KMS-11 (cell line): ENCODE data around the gene COX8C.
"Not testable (repeated sequence)": the region's sequence is repeated elsewhere in the genome, so short reads cannot be mapped to it uniquely, and the experiment has no call there.

Experiments
- H2AFZ ChIP-seq: fragments of 200-600 bp; sonication (generic); 2 replicates; pipeline ENCODE4 v1.6.1; 2016; ENCODE audit warnings: antibody characterized with exemption, mixed run types, low read depth
- H3K27ac ChIP-seq: fragments of 200-600 bp; sonication (generic); 2 replicates; pipeline ENCODE4 v1.6.1; 2016; ENCODE audit warnings: mild to moderate bottlenecking, mixed run types
- H3K27me3 ChIP-seq: fragments of 200-600 bp; sonication (generic); 2 replicates; pipeline ENCODE4 v1.6.1; 2017; ENCODE audit warnings: mild to moderate bottlenecking, low read depth, mixed run types, moderate library complexity; ENCODE audit not compliant: insufficient read depth
- H3K36me3 ChIP-seq: fragments of 200-600 bp; sonication (generic); 2 replicates; pipeline ENCODE4 v1.6.1; 2017; ENCODE audit warnings: mild to moderate bottlenecking, mixed run types; ENCODE audit not compliant: insufficient read depth
- H3K4me1 ChIP-seq: fragments of 200-600 bp; sonication (generic); 2 replicates; pipeline ENCODE4 v1.6.1; 2016; ENCODE audit warnings: mild to moderate bottlenecking, low read depth, mixed run types; ENCODE audit not compliant: poor library complexity, severe bottlenecking
- H3K4me2 ChIP-seq: fragments of 200-600 bp; sonication (generic); 2 replicates; pipeline ENCODE4 v1.7.0; 2016; ENCODE audit warnings: mild to moderate bottlenecking, mixed run types
- H3K4me3 ChIP-seq: fragments of 200-600 bp; sonication (generic); IDR thresholded peaks from 2 replicates; pipeline ENCODE4 v1.6.1; 2017; ENCODE audit warnings: low read depth, low read length, mixed read lengths; ENCODE audit not compliant: insufficient read depth
- H3K79me2 ChIP-seq: fragments of 200-600 bp; sonication (generic); 2 replicates; pipeline ENCODE4 v1.6.1; 2016; ENCODE audit warnings: low read depth, mixed run types; ENCODE audit not compliant: insufficient read depth
- H3K9ac ChIP-seq: fragments of 200-600 bp; sonication (generic); 2 replicates; pipeline ENCODE4 v1.6.1; 2016; ENCODE audit warnings: mild to moderate bottlenecking, mixed run types
- H4K20me1 ChIP-seq: fragments of 200-600 bp; sonication (generic); 2 replicates; pipeline ENCODE4 v1.6.1; 2016; ENCODE audit warnings: mild to moderate bottlenecking, mixed run types; ENCODE audit not compliant: insufficient read depth
- TF ChIP-seq, protein P1 (sequence below): fragments of 200-600 bp; sonication (generic); conservative IDR thresholded peaks from 2 replicates; pipeline ENCODE4 v1.6.1; 2017; ENCODE audit warnings: low read depth, mild to moderate bottlenecking, antibody characterized with exemption, low read length, moderate library complexity, mixed read lengths

COX8C gene

DNA sequence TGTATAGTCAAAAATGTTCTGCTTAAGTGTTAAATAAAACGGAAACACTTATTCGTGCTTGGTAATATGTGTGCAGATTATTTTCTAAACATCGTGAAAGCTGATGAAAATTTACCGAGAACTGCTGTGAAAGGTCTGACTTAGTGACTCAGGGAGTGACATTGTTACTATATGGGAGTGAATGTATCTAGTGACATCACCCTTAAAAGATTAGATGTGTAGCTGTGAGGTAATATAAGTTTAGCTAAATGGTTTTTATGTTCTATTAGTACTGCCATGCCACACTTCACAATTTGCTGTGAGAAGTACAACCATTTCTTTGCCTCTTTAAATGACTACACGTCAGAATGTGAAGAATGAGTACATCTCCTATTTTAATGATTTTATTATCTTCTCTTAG is 1.3 kb downstream of the COX8C start:
- H3K4me2 ChIP-seq: no peak overlapping the region
- H3K27me3 ChIP-seq: no peaks in the 10 kb centered on the region
- H3K79me2 ChIP-seq: no peaks in the 10 kb centered on the region
- H3K4me3 ChIP-seq: no peak overlapping the region
- no peak overlapping the region for H3K9ac ChIP-seq
- H3K27ac ChIP-seq: no peak overlapping the region
- H3K4me1 ChIP-seq: no peaks in the 10 kb centered on the region
- no peak overlapping the region for H2AFZ ChIP-seq
- H3K36me3 ChIP-seq: no peaks in the 10 kb centered on the region
- H4K20me1 ChIP-seq: no peaks in the 10 kb centered on the region
- TF ChIP-seq, protein P1, sequence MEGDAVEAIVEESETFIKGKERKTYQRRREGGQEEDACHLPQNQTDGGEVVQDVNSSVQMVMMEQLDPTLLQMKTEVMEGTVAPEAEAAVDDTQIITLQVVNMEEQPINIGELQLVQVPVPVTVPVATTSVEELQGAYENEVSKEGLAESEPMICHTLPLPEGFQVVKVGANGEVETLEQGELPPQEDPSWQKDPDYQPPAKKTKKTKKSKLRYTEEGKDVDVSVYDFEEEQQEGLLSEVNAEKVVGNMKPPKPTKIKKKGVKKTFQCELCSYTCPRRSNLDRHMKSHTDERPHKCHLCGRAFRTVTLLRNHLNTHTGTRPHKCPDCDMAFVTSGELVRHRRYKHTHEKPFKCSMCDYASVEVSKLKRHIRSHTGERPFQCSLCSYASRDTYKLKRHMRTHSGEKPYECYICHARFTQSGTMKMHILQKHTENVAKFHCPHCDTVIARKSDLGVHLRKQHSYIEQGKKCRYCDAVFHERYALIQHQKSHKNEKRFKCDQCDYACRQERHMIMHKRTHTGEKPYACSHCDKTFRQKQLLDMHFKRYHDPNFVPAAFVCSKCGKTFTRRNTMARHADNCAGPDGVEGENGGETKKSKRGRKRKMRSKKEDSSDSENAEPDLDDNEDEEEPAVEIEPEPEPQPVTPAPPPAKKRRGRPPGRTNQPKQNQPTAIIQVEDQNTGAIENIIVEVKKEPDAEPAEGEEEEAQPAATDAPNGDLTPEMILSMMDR: no peak

DNA sequence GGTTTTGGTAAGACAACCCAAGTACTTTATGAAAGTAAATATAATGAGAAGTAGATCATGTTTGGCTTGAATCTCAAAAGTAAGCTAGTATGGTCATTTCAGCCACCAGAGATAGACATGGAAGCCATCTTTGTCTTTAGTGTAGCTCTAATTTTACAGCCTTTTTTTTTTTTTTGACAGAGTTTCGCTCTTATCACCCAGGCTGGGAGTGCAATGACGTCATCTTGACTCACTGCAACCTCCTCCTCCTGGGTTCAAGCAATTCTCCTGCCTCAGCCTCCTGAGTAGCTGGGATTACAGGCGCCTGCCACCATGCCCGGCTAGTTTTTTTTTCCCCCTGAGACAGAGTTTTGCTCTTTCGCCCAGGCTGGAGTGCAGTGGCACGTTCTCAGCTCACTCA is 7.9 kb downstream of the COX8C start:
- not testable (repeated sequence) for H3K36me3 ChIP-seq, H3K4me3 ChIP-seq, H3K9ac ChIP-seq, H3K79me2 ChIP-seq, H3K27me3 ChIP-seq, H3K4me2 ChIP-seq, H3K27ac ChIP-seq, H2AFZ ChIP-seq, H4K20me1 ChIP-seq, H3K4me1 ChIP-seq

DNA sequence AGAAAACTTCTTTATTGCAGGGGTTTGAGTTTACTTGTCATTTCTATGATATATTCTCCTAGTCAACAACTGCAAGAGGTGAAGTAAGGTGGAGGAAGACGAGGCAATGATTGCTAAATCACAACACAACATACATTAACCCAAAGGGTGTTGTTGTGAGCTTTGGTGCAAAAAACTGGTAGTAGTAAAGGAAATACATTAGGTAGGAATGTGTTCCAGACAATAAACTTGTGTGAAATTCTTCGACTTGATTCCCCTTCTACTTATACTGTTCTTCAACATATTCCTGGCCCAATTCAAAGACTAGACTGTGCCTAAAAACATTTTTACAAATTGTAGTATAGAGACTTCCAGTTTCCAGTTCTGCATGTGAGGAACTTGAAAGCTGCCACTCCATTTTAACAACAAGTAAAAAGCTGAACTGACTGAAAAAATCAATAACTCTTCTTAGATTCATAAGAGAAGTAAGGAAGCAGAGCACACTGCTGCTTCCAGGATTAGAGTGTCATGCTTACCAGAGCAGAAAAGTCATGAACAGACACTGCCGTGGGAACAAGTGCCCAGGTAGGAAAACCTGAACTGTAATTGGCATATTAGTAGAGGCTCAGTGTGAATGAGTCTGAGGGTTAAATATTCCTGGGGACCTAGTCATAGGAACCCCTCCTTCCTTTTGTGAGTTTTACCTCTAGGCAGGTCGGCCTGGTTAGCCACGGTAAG is 22.2 kb downstream of the COX8C start:
- no peak overlapping the region for H3K4me3 ChIP-seq
- H3K79me2 ChIP-seq: no peaks in the 10 kb centered on the region
- H4K20me1 ChIP-seq: no peaks in the 10 kb centered on the region
- H3K4me2 ChIP-seq: peak overlapping the region; percentile 40; the same call in 1 of the 2 replicates
- no peaks in the 10 kb centered on the region for H3K27me3 ChIP-seq
- H2AFZ ChIP-seq: peak overlapping the region; percentile 53
- H3K27ac ChIP-seq: peak overlapping the region; percentile 32; the same call in 1 of the 2 replicates
- no peaks in the 10 kb centered on the region for H3K36me3 ChIP-seq
- TF ChIP-seq, protein P1: no peak
- H3K4me1 ChIP-seq: peaks cover 17% of the 10 kb centered on the region
- H3K9ac ChIP-seq: no peak overlapping the region

DNA sequence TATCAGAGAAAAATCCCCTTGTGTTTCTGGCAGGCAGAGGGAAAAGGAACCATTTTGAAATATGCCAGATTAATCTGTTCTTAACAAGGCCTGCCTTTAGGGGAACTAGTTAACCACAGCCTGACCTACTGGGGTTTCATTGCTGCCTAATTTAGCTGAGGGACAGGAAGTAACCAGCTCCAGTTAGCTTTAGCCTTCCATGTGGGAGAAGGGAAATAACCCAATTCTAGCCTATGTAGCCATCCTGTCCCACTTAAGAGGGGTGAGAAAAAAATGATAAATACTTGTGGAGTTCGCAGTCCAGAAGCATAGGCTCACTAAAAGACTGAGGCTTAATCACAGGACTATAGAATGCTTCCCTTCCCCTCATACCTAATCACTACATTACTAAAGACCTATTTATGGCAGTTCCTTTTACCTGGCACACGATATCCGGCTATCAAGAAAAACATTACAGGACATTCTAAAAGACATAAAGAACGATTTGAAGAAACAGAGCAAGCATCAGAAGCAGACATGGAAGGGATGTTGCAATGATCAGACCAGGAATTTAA is 22.8 kb downstream of the COX8C start:
- H3K4me3 ChIP-seq: no peak overlapping the region
- TF ChIP-seq, protein P1: no peak
- H4K20me1 ChIP-seq: no peaks in the 10 kb centered on the region
- no peak overlapping the region for H3K9ac ChIP-seq
- H3K4me1 ChIP-seq: peaks cover 17% of the 10 kb centered on the region
- no peaks in the 10 kb centered on the region for H3K79me2 ChIP-seq
- no peaks in the 10 kb centered on the region for H3K27me3 ChIP-seq
- peak overlapping the region; percentile 40 for H3K4me2 ChIP-seq
- H2AFZ ChIP-seq: peak overlapping the region; percentile 53
- H3K36me3 ChIP-seq: no peaks in the 10 kb centered on the region
- peak overlapping the region; percentile 32; the same call in 1 of the 2 replicates for H3K27ac ChIP-seq

DNA sequence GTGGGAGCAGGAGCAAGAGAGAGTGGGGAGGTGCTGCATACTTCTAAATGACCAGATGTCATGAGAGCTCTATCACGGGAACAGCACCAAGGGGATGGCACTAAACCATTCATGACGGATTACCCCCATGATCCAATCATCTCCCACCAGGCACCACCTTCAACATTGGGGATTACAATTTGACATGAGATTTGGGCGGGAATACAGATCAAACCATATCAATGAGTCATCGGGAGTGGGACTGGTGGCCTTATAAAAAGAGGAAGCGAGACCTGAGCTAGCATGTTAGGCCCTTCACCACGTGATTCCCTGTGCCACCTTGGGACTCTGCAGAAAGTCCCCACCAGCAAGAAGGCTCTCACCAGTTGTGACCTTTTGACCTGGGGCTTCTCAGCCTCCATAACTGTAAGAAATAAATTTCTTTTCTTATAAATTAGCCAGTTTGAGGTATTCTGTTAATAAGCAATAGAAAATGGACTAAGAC is 28.7 kb downstream of the COX8C start:
- H3K4me3 ChIP-seq: no peak overlapping the region
- H3K27me3 ChIP-seq: no peaks in the 10 kb centered on the region
- no peaks in the 10 kb centered on the region for H4K20me1 ChIP-seq
- H3K4me2 ChIP-seq: no peak overlapping the region
- TF ChIP-seq, protein P1: no peak
- H3K36me3 ChIP-seq: no peaks in the 10 kb centered on the region
- no peak overlapping the region for H3K27ac ChIP-seq
- no peaks in the 10 kb centered on the region for H3K4me1 ChIP-seq
- H3K79me2 ChIP-seq: no peaks in the 10 kb centered on the region
- H2AFZ ChIP-seq: no peak overlapping the region
- H3K9ac ChIP-seq: no peak overlapping the region
